Hepatic stellate cell (primary cell): ENCODE results near the gene INCENP.
"Not testable (repeated sequence)": the region's sequence is repeated elsewhere in the genome, so short reads cannot be mapped to it uniquely, and the experiment has no call there.

ENCODE experiments used
- DNase-seq: peaks from one replicate; pipeline ENCODE4 v3.0.0; 2011; ENCODE audit warnings: low spot score

The INCENP gene

GRCh38 chr11:62123669-62124185, at the start of gene INCENP:
INCENP (plus strand) TSS chr11:62124011; CDS start chr11:62128162, 4,151 bp downstream.
- peak; percentile 99 for DNase-seq

GRCh38 chr11:62075438-62075837, 48.4 kb upstream of the INCENP start:
- DNase-seq = no peak

- no peak for DNase-seq
These were observed 46.7 kb upstream of the INCENP start for GRCh38 chr11:62077132-62077531.

GRCh38 chr11:62081378-62082291, 42.2 kb upstream of the INCENP start:
- peak; percentile 60 for DNase-seq

- DNase-seq = no peak
These were observed 41.5 kb upstream of the INCENP start for GRCh38 chr11:62082292-62082657.

- not testable (repeated sequence) for DNase-seq
These were observed 39.0 kb upstream of the INCENP start for GRCh38 chr11:62084801-62085200.

- DNase-seq = no peak
These were observed 36.1 kb upstream of the INCENP start for GRCh38 chr11:62087694-62088093.

- no peak for DNase-seq
These were observed 35.4 kb upstream of the INCENP start for GRCh38 chr11:62088331-62088933.

- DNase-seq = no peak
These were observed 20.7 kb upstream of the INCENP start for GRCh38 chr11:62103141-62103540.

GRCh38 chr11:62103986-62104385, 19.8 kb upstream of the INCENP start:
- no peak for DNase-seq

- peak; percentile 27 for DNase-seq
These were observed 18.8 kb upstream of the INCENP start for GRCh38 chr11:62104816-62105653.

GRCh38 chr11:62105667-62106191, 18.1 kb upstream of the INCENP start:
- peak; percentile 36 for DNase-seq

GRCh38 chr11:62108017-62108750, 15.6 kb upstream of the INCENP start:
- peak; percentile 41 for DNase-seq

- DNase-seq = peak; percentile 37
These were observed 14.8 kb upstream of the INCENP start for GRCh38 chr11:62108971-62109404.

GRCh38 chr11:62115085-62115694, 8.6 kb upstream of the INCENP start:
- no peak for DNase-seq

GRCh38 chr11:62116451-62116850, 7.4 kb upstream of the INCENP start:
- DNase-seq = no peak

GRCh38 chr11:62119569-62119968, 4.2 kb upstream of the INCENP start:
- DNase-seq = no peak

GRCh38 chr11:62120001-62120400, 3.8 kb upstream of the INCENP start:
- no peak for DNase-seq

- DNase-seq = no peak
These were observed 3.4 kb upstream of the INCENP start for GRCh38 chr11:62120431-62120830.

GRCh38 chr11:62122076-62122475, 1.7 kb upstream of the INCENP start:
- DNase-seq = no peak
